NCI-H510A treated with DMSO at 0.1 percent for 48 hours (cell line): ENCODE measurements around the gene MAP3K5.

Source experiments
- DNase-seq: peaks from one replicate; lab custom pipeline; 2025; lab: John Stamatoyannopoulos, UW

The MAP3K5 gene

DNA sequence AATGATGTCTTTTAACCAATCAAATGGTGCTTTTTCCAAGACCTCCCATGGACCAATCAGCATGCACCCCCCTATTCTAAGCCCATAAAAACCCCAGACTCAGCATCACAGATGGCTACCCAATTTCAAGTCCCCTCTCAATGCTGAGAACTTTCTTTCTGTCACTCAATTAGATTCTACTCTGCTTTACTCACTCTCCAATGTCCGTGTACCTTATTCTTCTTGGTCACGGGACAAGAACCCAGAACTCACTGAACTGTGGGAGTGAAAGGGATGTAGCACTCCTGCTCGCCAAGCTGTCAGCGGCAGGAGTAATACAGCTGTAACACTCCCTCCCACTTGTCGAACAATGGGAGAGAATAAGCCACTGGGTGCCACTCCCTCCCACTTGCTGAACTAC, 221.2 kb downstream of the MAP3K5 start:
- no peak for DNase-seq

DNA sequence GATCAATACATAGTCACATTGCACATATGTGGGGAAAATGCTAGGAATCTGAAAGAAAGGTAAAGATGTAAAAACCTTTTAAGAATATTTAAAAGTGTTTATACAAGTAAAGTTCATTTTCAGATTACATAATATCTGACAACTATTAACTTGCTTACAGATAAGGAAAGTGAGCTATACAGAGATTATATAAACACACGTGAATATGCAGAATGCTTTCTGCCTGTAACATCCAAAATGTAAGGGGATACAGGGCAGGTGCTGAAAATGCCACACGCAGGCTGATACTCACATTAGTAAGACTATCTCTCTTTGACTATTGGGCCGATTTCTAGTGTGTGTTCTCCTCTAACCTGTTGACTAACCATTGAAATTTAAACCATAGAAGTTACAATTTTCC, 224.1 kb downstream of the MAP3K5 start:
- DNase-seq = no peak

DNA sequence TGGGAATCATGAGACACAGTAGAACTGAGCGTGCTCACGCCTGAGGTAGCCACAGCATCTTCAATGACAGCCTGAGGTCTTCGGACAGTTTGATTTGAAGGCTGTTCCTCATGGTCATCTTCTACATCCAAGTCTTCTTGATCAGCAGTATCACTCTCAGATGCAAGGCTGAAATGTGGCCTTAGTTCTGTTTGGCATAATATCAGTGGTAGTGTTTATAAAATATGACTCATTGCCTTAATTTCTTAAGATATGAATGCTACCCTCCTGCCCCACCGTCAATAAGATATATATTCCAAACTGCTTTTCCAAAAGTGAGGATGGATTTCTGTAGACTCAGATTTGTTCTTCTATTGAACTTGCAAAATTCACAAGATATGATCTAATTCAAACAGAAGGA, 224.6 kb downstream of the MAP3K5 start:
- DNase-seq = no peak

DNA sequence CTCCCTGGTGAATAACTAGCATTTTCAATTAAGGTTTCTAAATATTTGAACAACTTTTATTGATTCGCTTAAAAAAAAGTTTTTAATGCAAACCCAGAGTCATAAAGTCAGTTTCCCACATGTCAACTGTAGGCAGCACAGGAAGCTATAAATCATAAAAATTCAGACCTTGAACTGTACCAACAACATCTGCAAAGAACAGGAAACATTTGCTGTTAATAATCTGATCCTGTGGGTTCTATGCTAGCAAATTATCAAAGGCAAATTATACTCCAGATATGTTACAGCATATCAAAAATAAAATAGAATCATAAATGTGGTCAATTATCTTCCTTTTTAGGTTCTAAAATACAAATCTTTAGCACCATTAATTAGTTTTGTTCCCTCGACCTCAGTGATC, 225.4 kb downstream of the MAP3K5 start:
- DNase-seq = no peak

DNA sequence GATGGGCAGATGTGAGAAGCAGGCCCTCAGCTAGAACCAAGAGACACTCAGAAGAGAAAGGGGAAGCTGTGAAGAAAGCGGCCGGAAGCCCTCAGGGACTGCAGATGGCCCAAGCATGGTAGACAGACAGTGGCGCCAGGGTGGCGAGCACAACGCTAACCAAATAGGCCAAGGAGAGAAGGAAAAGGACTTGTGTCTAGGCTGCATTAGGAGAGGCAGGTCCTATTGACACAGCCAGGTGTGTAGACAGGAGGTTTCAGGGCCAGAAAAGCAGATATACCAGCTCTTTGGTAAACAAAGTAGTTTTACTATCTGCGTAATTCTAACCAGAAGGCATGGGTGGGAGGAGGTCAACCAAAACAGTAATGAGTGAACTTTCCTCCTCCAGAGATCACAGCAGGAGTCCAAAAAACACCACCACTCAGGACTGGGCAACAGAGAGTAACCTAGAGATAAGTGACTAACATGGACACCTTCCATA, 226.2 kb downstream of the MAP3K5 start:
- peak; percentile 19 for DNase-seq

DNA sequence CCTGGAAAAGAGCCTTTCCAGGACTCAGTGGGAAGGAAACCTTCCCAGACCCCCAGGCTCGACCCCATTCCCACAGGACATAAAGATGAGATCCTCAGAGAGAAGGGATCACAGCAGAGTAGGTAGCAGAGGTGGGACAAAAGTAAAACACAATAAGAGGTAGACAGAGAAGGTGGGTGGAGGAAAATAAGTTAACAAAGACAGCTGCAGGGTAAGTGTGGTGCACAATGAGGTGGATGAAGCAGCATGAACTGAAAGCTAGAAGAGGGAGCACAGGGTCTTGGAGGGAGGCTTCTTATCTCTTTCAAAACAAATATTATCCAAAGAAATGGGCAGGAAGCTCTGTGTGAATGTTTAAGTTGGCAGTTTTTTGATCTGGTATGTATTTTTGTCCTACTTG, 228.1 kb downstream of the MAP3K5 start:
- DNase-seq = peak; percentile 5

DNA sequence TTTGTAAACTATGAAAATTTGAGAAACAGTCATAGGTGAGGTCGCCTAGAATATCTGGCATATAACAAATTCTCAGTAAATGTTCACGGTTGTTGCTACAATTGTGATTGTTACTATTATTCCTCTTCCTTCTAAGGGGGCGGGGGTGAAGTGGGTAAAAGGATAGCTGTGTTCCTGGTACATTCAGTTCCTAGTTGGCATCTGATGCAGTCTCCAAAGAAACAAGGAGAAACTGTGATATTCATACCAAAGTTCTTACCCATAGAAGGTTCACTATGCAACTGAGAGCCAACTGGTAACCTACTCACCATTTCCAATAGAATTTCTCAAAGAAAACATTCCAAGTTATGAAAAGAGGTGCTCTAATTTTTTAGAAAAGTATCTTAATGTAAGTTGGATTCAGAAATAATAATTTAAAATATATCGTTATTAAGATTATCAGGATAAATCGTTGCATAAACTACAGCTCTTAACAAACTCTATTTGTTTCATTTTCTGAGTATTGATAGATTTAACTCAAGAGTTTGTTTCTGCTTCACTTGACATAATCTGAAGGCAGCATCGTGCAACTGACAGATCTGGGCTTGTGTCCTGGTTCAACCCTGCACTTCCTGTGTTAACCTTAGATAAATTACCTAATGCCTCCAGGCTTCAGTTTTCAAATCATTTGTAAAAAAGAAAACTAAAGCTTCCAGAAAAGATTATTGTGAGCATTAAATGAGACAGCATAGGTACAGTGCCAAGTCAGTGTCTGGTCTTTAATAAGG, 228.7 kb downstream of the MAP3K5 start:
- no peak for DNase-seq

DNA sequence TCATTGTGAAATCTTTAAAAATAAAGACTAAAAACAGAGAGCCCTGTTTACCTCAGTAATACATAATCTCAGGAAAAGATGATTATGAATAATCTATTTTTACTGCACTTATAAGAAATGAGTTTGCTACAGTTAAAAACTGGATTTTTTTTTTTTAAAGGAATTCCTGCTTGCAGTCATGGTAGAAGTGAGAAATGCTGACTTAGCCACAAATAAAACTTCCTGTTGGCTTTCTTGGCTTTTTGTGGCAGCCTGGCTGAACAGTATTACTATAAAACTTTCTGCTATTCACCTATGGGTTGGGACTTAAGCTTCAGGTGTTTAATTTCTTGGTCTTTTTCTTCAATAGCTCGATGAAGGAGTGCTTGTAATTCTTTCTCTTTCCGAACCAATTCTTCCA, 230.1 kb downstream of the MAP3K5 start:
- DNase-seq = no peak

DNA sequence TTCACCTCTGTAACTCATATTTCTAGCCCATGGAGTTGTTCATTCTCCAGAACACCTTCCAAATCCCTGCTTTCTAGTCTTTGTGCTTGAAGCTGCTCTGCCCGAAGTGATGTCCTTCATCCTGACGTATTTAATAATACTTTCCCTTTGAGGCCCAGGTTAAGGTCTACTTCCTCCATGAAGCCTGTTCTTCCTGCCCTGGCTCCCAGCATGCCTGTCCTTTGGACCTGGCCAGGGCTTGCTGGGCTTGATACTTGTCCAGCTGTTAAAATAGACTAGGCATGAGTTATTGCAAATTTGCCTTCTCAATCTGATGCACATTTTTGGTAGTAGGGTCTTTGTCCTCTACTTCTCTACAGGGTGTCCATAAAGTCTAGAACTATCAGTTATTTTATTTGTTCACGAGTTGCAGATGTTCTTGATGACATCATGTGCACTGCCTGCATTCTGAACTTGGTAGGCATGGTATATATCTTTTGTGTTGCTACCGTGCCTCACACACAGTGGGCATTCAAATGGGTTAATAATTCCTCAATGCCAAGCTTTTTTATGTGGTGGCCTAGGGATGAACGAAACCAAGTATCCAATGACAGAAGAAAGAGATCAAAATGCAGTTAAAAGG, 239.0 kb downstream of the MAP3K5 start:
- DNase-seq = no peak

DNA sequence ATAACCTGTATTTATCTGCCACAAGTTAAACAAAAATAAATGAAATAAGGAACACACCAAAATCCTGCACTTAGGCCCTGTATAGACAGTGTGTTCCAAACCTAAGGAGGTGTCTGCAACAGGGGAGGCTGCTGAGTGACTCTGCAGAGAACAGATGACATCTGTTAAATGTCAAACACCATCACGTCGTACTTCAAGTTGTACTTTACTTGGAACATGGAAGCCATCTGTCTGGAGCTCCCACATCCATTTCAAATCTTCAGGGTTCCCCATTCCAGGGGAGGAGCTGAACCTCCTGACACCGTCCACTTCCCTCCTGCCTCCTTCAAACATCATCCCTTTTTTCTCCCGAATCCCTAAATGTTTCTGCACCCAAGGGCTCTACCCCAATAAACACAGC, 240.2 kb downstream of the MAP3K5 start:
- no peak for DNase-seq

DNA sequence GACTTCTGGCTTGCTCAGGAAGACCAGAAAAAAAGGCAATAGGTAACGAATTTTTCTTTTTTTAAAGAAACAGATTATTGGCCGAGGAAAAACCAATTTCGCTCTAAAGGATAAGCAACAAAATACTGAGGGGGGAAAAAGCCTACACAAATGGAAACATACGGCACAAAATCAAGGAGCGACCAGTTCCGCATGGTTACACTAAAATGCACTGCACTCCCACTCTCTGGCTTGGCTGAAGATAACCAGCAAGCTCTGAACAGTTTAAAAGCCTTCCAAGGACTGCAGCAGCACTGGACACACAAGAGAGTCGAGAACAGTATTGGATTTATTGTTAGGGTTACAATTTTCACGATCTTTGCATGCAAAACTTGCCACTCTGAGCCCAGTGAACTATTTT, 241.2 kb downstream of the MAP3K5 start:
- peak; percentile 31 for DNase-seq

DNA sequence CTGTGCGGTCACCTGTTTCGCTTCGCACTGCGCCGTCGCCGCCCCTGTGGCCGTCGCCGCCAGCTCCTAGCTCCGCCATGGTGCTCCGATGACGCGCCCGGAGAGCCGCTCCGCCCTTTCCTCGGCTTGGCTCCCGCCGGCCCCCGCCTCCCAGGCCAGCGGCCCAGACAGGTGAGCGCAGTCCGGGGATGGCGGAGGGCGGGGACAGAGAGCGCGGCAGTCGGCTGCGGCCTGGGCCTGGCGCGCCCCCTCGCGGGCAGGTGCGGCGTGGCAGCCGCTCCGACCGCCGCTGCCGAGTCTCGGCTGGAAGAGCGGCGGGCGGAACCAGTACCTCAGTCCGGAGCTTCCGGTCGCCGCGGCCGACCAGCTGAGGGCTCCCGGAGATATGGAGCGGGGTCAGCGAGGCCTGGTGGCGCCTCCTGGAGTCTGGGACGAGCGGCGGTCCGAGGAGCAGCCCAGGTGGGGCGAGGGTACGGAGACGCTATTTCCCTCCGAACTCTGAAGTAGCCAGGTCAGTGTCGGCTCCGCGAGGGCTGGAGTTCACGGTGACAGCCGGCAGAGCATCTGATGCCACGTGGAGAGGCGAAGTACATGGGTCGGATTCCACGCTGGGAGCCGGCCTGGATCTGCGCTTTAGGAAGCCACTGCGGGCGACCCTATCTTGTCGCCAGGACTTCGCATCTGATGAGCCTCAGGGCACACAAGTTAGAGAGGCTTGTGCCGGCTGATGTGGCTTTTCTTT, 241.8 kb downstream of the MAP3K5 start, which contains the start of gene MAP7:
TSS of gene MAP7 (minus strand) at position 93 of the 742 bp plus-strand sequence. CDS start at position 79, 14 bp downstream.
- peak; percentile 74 for DNase-seq

DNA sequence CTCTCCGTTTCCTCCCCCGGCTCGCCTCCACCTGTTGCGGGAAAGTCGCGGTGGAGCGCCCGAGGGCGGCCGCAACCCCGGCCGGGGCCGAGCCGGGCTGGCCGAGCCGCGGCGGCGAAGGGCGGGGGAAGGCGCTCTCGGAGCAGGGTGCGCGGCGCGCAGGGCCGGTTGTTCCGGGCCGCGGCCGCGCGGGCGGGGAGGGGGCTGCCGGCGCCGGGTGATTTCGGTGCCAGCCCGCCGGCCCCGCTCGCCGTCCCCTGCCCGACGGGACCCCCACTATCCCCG, 242.3 kb downstream of the MAP3K5 start:
- no peak for DNase-seq

DNA sequence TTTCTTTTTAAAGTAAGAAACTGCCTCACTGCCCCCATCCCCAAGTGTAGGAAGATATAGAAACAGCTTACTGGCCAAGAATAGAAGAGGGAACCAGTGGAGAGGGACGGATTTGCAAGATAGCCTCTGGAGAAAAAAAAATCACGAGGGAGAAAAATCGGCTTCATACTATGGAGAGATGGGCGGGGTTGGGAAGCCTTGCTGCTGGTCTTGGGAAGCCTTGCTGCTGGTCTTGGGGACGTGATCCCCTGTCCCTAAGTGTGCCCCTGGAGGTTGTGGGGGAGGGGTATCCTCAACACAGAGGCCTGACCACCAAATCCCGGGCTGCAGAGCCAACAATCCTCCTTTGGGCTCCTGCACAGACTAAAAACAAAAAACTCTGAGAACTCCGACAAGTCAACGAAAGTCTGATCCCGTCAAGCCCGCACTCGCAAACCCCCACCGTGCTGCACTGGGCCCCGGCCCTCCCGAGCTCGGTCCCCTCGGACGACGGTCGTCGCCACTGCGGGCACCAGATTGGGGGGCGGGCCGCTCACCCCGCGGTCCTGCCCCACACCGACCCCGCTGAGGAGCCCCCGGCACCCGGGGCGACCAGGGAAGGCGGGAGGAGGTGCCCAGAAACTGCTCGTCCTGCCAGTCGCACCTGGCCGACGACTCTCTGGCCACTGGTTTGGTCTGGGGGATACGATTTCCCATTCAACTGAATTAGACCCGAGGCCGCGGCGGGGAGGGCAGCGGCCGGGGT, 242.8 kb downstream of the MAP3K5 start:
- DNase-seq = no peak

DNA sequence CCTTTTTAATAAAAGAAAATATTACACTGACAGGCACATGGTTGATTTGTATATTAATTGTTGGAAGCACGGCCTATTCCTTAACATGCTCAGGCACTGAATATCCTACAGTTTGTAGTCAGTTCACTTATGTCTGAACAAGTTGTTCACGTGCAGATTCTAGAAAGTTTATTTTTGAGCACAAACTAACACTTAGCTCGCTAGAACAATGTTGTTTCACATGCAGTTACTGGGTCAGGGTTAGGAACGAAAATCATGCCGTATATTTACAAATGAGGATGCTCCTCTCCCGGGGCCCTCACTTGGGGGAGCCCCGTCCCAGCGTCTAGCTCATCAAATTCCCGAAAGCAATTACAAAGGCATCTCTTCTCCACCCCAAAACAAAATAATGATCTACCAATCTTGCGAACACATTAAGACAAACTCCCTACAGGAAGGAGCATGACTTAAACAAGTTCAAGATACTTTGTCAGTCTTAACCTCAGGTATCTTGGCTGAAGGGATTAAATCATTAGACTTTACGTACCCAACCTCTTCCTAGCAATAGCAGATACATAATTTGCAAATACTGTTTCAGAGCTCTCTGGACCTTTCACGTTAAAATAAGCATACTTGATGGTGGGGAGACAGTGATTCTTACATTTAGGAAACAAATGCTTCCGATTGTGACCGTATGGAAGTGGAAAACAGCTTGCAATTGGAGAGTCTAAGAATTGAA, 243.5 kb downstream of the MAP3K5 start:
- DNase-seq = no peak

DNA sequence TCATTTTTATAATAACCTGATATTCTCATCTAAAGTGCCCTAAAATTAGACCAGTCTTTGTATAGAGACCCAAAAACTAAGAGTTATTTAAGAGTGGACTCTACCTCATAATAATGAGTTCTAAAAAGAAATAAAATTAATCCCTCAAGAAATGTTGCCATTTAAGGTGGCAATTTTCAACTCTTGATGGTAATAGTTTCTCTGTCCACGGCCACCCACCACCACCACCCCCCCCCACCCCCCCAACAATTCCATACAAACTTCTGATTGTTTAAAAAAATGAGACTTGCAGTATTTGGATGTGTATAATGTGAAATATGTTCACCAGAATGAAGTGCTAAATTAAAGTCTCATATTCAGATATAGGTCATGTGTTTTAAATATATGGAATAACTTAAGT, 244.4 kb downstream of the MAP3K5 start:
- no peak for DNase-seq

DNA sequence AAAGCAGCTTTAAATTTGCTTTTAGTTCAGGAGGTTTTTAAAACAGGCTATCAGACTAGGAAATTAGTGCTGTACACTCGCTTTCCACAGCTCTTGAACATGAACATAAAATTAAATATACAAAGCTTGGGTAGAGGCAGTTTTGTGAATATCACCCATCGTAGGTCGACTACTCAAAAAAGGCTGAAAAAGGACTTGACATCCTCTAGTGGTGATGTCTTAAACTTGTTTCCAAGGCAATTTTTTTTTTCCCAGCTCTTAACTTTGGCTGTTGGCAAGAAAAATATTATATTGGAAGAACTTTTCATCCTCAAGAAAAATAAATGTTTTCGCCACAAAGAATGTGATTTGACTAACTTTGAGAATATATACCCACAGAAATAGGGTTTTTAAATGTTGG, 244.9 kb downstream of the MAP3K5 start:
- peak; percentile 13 for DNase-seq

DNA sequence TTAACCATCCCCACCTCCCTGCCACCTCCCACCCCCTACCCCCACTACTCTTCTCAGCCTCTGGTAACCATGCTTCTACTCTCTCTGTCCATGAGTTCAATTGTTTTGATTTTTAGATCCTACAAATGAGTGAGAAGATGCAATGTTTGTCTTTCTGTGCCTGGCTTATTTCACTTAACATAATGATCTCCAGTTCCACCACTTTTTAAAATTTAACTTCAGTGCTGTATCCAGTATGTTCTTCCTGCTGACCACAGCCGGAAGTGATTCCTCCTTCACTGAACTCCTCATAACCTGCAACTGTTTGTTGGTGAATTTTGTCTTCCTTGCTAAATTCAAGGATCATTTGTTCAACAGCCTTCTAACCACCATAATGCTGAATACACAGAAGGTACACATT, 245.9 kb downstream of the MAP3K5 start:
- DNase-seq = no peak

DNA sequence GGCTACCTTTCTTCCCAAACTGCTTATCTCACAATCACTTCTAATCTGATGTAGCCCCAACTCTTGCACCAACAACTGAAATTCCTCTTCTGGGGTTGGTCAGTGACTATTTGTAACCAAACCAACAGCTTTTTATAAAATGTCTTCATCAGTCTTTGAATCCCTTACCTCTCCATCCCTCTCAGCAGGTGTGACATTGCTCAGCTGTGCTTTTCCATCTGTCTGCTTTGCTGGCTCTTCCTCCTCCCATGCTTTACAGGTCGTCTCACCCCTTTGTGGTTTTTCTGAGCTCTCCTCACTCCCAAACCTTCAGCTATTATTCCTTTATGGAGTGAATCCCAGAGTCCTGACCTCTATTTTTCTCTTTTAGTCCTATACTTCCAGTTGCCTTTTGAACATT, 248.0 kb downstream of the MAP3K5 start:
- no peak for DNase-seq

DNA sequence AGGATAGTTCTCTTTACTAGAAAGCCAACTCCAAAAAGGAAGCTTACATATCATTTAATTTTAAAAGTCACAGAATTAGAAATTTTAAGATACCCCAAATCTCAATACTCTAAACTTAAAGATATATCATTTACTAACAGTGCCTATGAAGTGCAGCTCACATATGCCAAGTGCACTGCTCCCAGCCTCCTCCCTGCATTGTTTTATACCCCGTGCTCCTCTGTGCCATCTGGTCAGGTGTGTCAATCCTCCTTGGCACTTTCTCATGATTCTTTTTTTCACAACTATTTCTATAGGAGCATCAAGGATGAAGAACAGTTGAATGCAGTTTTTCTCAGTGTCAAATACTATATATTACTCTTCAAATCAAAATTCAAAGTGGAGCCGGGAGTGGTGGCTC, 250.9 kb downstream of the MAP3K5 start:
- DNase-seq = no peak

DNA sequence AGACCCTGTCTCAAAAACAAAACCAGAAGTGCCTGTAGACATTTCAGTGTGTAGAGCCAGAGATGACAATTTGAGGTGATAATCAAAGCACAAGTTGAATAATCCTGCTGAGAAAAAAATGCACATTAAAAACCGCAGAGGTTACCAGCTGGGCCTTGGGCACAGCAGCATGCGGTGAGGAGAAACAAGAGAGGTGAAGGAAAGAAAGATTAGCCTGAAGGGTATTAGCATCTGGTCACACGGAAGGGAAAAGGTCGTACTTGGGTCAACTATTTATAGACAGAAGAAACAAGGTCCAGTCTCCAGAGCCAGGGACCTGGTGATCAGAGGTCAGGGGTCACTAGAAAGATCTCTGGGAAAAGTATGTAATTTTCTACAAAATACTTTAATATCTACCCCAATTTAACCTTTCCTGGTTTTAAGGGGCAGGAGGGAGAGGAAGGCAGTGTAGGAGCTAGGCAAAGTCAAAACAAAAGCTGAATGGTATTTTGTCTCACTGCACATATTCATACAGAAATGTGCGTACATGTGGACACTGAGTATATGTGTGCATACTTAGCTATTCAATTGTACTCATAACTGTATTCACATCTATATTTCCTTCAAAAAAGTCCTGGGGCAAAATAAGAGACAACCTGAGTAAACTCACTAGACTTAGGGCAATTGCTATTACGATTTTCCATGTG, 252.2 kb downstream of the MAP3K5 start:
- DNase-seq = no peak
